Rectal smooth muscle tissue (tissue), 1 donor: ENCODE measurements around the gene NCLN.
A peak's percentile ranks its signal among the peaks of the same experiment; 100 is the strongest.
"Not testable (repeated sequence)": the region's sequence is repeated elsewhere in the genome, so short reads cannot be mapped to it uniquely, and the experiment has no call there.

ENCODE experiments used
- H3K27ac ChIP-seq: one replicate; pipeline ENCODE4 v1.7.0; 2013; ENCODE audit warnings: low read depth, low read length, inconsistent platforms
- H3K27me3 ChIP-seq: one replicate; pipeline ENCODE4 v1.7.0; 2013; ENCODE audit warnings: low read length; ENCODE audit not compliant: control insufficient read depth, insufficient read depth
- H3K36me3 ChIP-seq: one replicate; pipeline ENCODE4 v1.7.0; 2013; ENCODE audit warnings: low read length; ENCODE audit not compliant: control insufficient read depth, insufficient read depth
- H3K4me1 ChIP-seq: one replicate; pipeline ENCODE4 v1.7.0; 2013; ENCODE audit warnings: low read length; ENCODE audit not compliant: control insufficient read depth, insufficient read depth
- H3K4me3 ChIP-seq: one replicate; pipeline ENCODE4 v1.7.0; 2013; ENCODE audit warnings: low read length
- H3K9ac ChIP-seq: one replicate; pipeline ENCODE4 v1.7.0; 2013; ENCODE audit warnings: low read length

The NCLN gene

DNA sequence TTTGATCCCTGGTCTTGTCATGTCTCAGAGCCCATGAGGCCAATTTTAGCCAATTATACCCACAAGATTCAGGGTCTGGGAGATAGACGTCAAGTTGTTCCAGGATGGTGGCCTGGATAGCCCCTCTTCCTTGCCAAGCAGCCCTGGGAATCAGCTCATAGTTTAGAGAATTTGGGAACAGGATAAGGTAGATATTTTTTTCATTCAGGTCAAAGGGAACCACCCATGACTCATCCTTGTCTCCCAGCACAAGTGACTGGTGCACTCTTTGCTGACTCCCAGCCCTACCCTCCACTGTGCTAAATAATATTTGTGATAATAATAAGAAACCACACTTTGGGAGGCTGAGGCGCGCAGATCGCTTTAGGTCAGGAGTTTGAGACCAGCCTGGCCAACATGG lies 24.3 kb upstream of the NCLN start:
- no peaks in the 10 kb centered on the region for H3K36me3 ChIP-seq
- H3K9ac ChIP-seq: no peak overlapping the region
- no peaks in the 10 kb centered on the region for H3K4me1 ChIP-seq
- H3K27me3 ChIP-seq: no peaks in the 10 kb centered on the region
- no peak overlapping the region for H3K27ac ChIP-seq
- H3K4me3 ChIP-seq: no peak overlapping the region

DNA sequence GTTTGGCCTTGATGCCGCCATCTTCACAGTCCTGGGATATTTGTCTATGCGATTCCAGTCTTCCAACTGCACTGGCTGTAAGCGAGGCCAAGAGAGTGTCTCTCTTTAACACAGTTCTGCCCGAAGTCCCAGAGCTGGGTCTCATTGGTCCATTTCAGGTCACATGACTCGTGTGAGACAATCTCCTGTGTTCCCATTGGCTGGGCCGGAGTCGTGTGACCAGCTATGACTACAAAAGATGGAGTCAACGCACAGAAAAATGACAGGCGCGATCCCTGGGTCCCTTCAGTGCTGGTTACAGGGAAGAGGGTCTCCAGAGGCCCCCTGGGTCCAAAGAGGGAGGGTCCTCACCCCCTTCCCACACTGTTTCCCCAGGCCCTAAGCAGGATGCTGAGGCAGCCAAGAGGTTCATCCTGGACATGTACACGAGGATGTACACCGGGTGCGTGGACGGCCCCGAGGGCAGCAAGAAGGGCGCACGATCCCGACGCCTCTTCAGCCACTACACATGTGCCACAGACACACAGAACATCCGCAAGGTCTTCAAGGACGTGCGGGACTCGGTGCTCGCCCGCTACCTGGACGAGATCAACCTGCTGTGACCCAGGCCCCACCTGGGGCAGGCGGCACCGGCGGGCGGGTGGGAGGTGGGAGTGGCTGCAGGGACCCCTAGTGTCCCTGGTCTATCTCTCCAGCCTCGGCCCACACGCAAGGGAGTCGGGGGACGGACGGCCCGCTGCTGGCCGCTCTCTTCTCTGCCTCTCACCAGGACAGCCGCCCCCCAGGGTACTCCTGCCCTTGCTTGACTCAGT lies 23.1 kb upstream of the NCLN start:
- Histone ChIP-seq H3K4me3 (no peak overlapping the region), H3K4me1 (no peaks in the 10 kb centered on the region), H3K36me3 (no peaks in the 10 kb centered on the region)

GRCh38 chr19:3163230-3163886 lies 22.4 kb upstream of the NCLN start:
- no peak overlapping the region for H3K27ac ChIP-seq
- no peak overlapping the region for H3K9ac ChIP-seq
- no peaks in the 10 kb centered on the region for H3K4me1 ChIP-seq
- H3K27me3 ChIP-seq: no peaks in the 10 kb centered on the region
- H3K4me3 ChIP-seq: no peak overlapping the region
- no peaks in the 10 kb centered on the region for H3K36me3 ChIP-seq

More for the DNA sequence above, 23.1 kb upstream of the NCLN start:
- Histone ChIP-seq H3K27me3 (no peaks in the 10 kb centered on the region), H3K27ac (no peak overlapping the region), H3K9ac (no peak overlapping the region)

GRCh38 chr19:3163943-3164342 lies 21.8 kb upstream of the NCLN start:
- Histone ChIP-seq H3K27ac (no peak overlapping the region), H3K4me3 (no peak overlapping the region), H3K36me3 (no peaks in the 10 kb centered on the region), H3K9ac (no peak overlapping the region), H3K27me3 (no peaks in the 10 kb centered on the region), H3K4me1 (no peaks in the 10 kb centered on the region)

GRCh38 chr19:3167533-3168272 lies 18.0 kb upstream of the NCLN start:
- Histone ChIP-seq H3K4me3 (no peak overlapping the region), H3K27me3 (no peaks in the 10 kb centered on the region), H3K36me3 (no peaks in the 10 kb centered on the region), H3K4me1 (no peaks in the 10 kb centered on the region), H3K9ac (no peak overlapping the region), H3K27ac (no peak overlapping the region)

DNA sequence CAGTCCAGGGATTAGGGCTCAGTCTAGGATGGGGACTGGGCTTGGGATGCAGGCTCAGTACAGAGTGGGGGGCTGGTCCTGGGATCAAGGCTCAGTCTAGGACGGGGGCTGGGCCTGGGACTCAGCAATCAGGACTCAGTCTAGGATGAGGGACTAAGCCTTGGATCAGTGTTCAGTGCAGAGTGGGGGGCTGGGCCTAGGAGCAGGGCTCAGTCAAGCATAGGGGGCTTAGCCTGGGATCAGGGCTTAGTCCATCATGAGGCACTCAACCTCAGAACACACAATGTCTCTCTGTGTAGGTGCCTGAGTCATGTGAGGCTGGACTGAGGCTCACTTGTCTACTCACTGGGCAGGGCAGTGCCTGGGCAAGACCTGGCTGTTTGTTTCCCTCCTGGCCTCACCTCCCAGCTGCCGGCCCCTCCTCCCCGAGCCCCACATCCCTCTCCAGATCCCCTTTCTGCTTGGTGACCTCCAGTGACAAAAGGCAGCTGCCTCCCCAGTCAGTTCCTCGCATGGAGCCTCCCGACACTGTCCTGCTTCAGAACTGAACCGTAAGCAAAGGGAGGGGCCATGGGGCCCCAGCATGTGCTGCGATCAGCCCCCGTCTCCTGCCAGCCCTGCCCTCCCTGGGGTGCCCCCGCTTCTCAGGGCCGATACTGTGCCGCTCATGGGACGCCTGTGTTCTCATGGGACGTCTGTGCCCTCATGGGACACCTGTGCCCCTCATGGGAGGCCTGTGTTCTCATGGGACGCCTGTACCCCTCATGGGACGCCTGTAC lies 13.6 kb upstream of the NCLN start:
- H3K9ac ChIP-seq: no peak overlapping the region
- no peak overlapping the region for H3K27ac ChIP-seq
- H3K4me1 ChIP-seq: no peaks in the 10 kb centered on the region
- no peaks in the 10 kb centered on the region for H3K36me3 ChIP-seq
- no peak overlapping the region for H3K4me3 ChIP-seq
- H3K27me3 ChIP-seq: no peaks in the 10 kb centered on the region

- H3K4me1 ChIP-seq, H3K36me3 ChIP-seq, H3K4me3 ChIP-seq, H3K27ac ChIP-seq, H3K27me3 ChIP-seq, H3K9ac ChIP-seq: not testable (repeated sequence)
Measured at GRCh38 chr19:3172673-3173000, 13.1 kb upstream of the NCLN start.

- Histone ChIP-seq H3K4me3 (no peak overlapping the region), H3K27me3 (no peaks in the 10 kb centered on the region), H3K36me3 (no peaks in the 10 kb centered on the region), H3K9ac (no peak overlapping the region), H3K27ac (no peak overlapping the region), H3K4me1 (no peaks in the 10 kb centered on the region)
Measured at GRCh38 chr19:3175781-3176714, 9.7 kb upstream of the NCLN start.

DNA sequence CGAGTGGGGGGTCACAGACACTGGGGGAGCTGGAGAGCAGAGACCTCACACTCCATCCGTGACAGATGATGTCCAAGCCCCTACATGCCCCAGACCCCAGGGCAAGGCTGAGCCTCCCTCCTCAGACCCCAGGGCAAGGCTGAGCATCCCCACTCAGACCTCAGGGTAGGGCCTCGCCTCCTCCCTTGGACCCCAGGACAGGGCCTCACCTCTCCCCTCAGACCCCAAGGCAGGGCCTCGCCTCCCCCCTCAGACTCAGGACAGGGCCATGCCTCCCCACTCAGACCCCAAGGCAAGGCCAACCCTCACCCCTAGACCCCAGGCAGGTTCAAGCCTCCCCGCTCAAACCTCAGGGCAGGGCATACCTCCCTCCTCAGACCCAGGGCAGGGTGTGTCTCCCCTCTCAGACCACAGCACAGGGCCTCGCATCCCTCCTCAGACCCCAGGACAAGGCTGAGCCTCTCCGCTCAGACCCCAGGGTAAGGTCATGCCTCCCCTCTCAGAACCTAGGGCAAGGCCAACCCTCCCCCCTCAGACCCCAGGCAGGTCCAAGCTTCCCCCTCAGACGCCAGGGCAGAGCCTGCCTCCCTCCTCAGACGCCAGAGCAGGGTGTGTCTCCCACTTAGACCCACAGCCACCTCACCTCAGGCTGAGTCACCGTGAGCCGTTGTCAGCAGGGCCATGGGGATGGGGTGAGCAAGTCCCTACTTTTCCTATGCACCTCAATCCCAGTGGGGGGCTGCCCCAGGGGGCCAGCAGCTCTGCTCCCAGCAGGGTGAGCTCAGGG lies 8.8 kb upstream of the NCLN start:
- Histone ChIP-seq H3K27ac (no peak overlapping the region), H3K36me3 (no peaks in the 10 kb centered on the region), H3K4me1 (no peaks in the 10 kb centered on the region), H3K4me3 (no peak overlapping the region), H3K27me3 (no peaks in the 10 kb centered on the region), H3K9ac (no peak overlapping the region)

- Histone ChIP-seq H3K4me3 (peak within 1 kb of the TSS; percentile 57), H3K9ac (peak within 1 kb of the TSS; percentile 21), H3K36me3 (no peaks in the 10 kb centered on the region), H3K27me3 (no peaks in the 10 kb centered on the region), H3K27ac (no peak within 1 kb of the TSS), H3K4me1 (no peaks in the 10 kb centered on the region)
Measured at GRCh38 chr19:3178377-3178972, 7.3 kb upstream of the NCLN start, which contains the start of gene S1PR4. S1PR4 (plus strand) TSS chr19:3178769; CDS start chr19:3178793, 24 bp downstream.
